ENCODE measurements around the gene PPP1R16B. TPM values are rescaled to one million over a fixed set of nuclear protein-coding genes. Genes with fewer than 3 reads are reported as not detected.

Gene PPP1R16B
- total RNA-seq, 2 experiments from 2014 or later: 87.6 to 91.1 TPM

- POLR2A ChIA-PET: no interaction called here
- no peak overlapping the region for H3K4me3 Mint-ChIP-seq
- H3K9me3 Mint-ChIP-seq: no peaks in the 10 kb centered on the region
- CTCF ChIA-PET: no interaction called here
- no peak overlapping the region for H3K27ac ChIP-seq (ENCODE audit: low read depth in 1 of 2, low read length in 2 of 2)
- intact Hi-C loops (cut with DNase I, micrococcal nuclease): no loop called here
- ATAC-seq (ENCODE audit: poor library complexity) (no peak), DNase-seq (no peak)
- TF ChIP-seq CTCF (IDR thresholded peaks at IDR 0.05): no peak
- H3K4me1 ChIP-seq (ENCODE audit: insufficient read depth, low read length): no peaks in the 10 kb centered on the region
- H3K4me3 ChIP-seq (ENCODE audit: low read length): no peak overlapping the region
- H3K27me3 ChIP-seq (ENCODE audit: control insufficient read depth in 1 of 2, insufficient read depth in 2 of 2, low read length in 2 of 2): no peaks in the 10 kb centered on the region
- no peaks in the 10 kb centered on the region for H3K27me3 Mint-ChIP-seq
- H3K4me1 Mint-ChIP-seq (ENCODE audit: low read depth): no peaks in the 10 kb centered on the region
- peaks cover 37% of the 10 kb centered on the region for H3K36me3 ChIP-seq (ENCODE audit: insufficient read depth, low read length)
- peaks cover 70% of the 10 kb centered on the region for H3K36me3 Mint-ChIP-seq (ENCODE audit: low read depth)
- no peak overlapping the region for H3K27ac Mint-ChIP-seq
- H3K9me3 ChIP-seq (ENCODE audit: control insufficient read depth in 1 of 2, insufficient read depth in 1 of 2, low read length in 2 of 2): peaks cover 0 to 5% of the 10 kb centered on the region in 2 experiments
Measured at GRCh38 chr20:38774167-38774566, 31.3 kb upstream of the PPP1R16B start.

- Histone ChIP-seq H3K4me3 (ENCODE audit: low read length) (no peak overlapping the region), H3K27ac (ENCODE audit: low read depth in 1 of 2, low read length in 2 of 2) (no peak overlapping the region), H3K36me3 (ENCODE audit: insufficient read depth, low read length) (peaks cover 28% of the 10 kb centered on the region), H3K4me1 (ENCODE audit: insufficient read depth, low read length) (no peaks in the 10 kb centered on the region), H3K27me3 (ENCODE audit: control insufficient read depth in 1 of 2, insufficient read depth in 2 of 2, low read length in 2 of 2) (no peaks in the 10 kb centered on the region), H3K9me3 (ENCODE audit: control insufficient read depth in 1 of 2, insufficient read depth in 1 of 2, low read length in 2 of 2) (peaks cover 0 to 5% of the 10 kb centered on the region in 2 experiments)
- no peak overlapping the region for H3K4me3 Mint-ChIP-seq
- ChIA-PET CTCF (no interaction called here), POLR2A (no interaction called here)
- H3K9me3 Mint-ChIP-seq: no peaks in the 10 kb centered on the region
- no peaks in the 10 kb centered on the region for H3K4me1 Mint-ChIP-seq (ENCODE audit: low read depth)
- H3K27me3 Mint-ChIP-seq: no peaks in the 10 kb centered on the region
- TF ChIP-seq CTCF (IDR thresholded peaks at IDR 0.05): no peak
- no peak for ATAC-seq (ENCODE audit: poor library complexity)
- H3K36me3 Mint-ChIP-seq (ENCODE audit: low read depth): peaks cover 50% of the 10 kb centered on the region
- DNase-seq: peak in 1 of 14 experiments; percentile 50
- intact Hi-C loops (cut with DNase I, micrococcal nuclease): no loop called here
- H3K27ac Mint-ChIP-seq: no peak overlapping the region
Measured at GRCh38 chr20:38776363-38776762, 29.1 kb upstream of the PPP1R16B start.

- DNase-seq (no peak), ATAC-seq (ENCODE audit: poor library complexity) (no peak)
- H3K9me3 Mint-ChIP-seq: no peaks in the 10 kb centered on the region
- H3K27me3 ChIP-seq (ENCODE audit: control insufficient read depth in 1 of 2, insufficient read depth in 2 of 2, low read length in 2 of 2): no peaks in the 10 kb centered on the region
- no peak overlapping the region for H3K27ac ChIP-seq (ENCODE audit: low read depth in 1 of 2, low read length in 2 of 2)
- ChIA-PET POLR2A (no interaction called here), CTCF (no interaction called here)
- H3K4me3 ChIP-seq (ENCODE audit: low read length): no peak overlapping the region
- no peak overlapping the region for H3K27ac Mint-ChIP-seq
- intact Hi-C loops (cut with DNase I, micrococcal nuclease): no loop called here
- TF ChIP-seq CTCF (IDR thresholded peaks at IDR 0.05): no peak
- H3K4me1 Mint-ChIP-seq (ENCODE audit: low read depth): no peaks in the 10 kb centered on the region
- H3K4me3 Mint-ChIP-seq: no peak overlapping the region
- no peaks in the 10 kb centered on the region for H3K9me3 ChIP-seq (ENCODE audit: control insufficient read depth in 1 of 2, insufficient read depth in 1 of 2, low read length in 2 of 2)
- no peaks in the 10 kb centered on the region for H3K36me3 ChIP-seq (ENCODE audit: insufficient read depth, low read length)
- no peaks in the 10 kb centered on the region for H3K27me3 Mint-ChIP-seq
- H3K36me3 Mint-ChIP-seq (ENCODE audit: low read depth): peaks cover 19% of the 10 kb centered on the region
- no peaks in the 10 kb centered on the region for H3K4me1 ChIP-seq (ENCODE audit: insufficient read depth, low read length)
Measured at GRCh38 chr20:38779247-38780097, 26.0 kb upstream of the PPP1R16B start.

Data from CD4-positive, alpha-beta T cell (primary cell).